Measurements from ENCODE around the gene CXCL11.
A peak's percentile ranks its signal among the peaks of the same experiment; 100 is the strongest.
"Not testable (repeated sequence)": the region's sequence is repeated elsewhere in the genome, so short reads cannot be mapped to it uniquely, and the experiment has no call there.

Gene CXCL11

GRCh38 chr4:76042241-76042998 is 6.5 kb upstream of the CXCL11 start:
- not testable (repeated sequence) for DNase-seq

GRCh38 chr4:76036855-76037254 is 985 bp upstream of the CXCL11 start:
- DNase-seq: no peak

GRCh38 chr4:76035141-76035540 is 729 bp downstream of the CXCL11 start:
- peak; percentile 69 for DNase-seq

- DNase-seq: no peak
Observed at GRCh38 chr4:76029300-76029699, 6.6 kb downstream of the CXCL11 start.

GRCh38 chr4:76028350-76028765 is 7.5 kb downstream of the CXCL11 start:
- peak; percentile 68 for DNase-seq

- no peak for DNase-seq
Observed at GRCh38 chr4:76024065-76024464, 11.8 kb downstream of the CXCL11 start.

- no peak for DNase-seq
Observed at GRCh38 chr4:76023389-76023788, 12.5 kb downstream of the CXCL11 start, which contains the start of gene CXCL10. Gene CXCL10 (minus strand): TSS chr4:76023497. CDS start chr4:76023431, 66 bp downstream.

GRCh38 chr4:76022677-76023076 is 13.2 kb downstream of the CXCL11 start:
- no peak for DNase-seq

- DNase-seq: no peak
Observed at GRCh38 chr4:76022031-76022430, 13.8 kb downstream of the CXCL11 start.

- DNase-seq: no peak
Observed at GRCh38 chr4:76017056-76017686, 18.7 kb downstream of the CXCL11 start.

GRCh38 chr4:76016393-76016792 is 19.5 kb downstream of the CXCL11 start:
- no peak for DNase-seq

GRCh38 chr4:76013540-76013939 is 22.3 kb downstream of the CXCL11 start:
- no peak for DNase-seq

- DNase-seq: no peak
Observed at GRCh38 chr4:76012388-76012801, 23.5 kb downstream of the CXCL11 start.

GRCh38 chr4:76011700-76012387 is 24.0 kb downstream of the CXCL11 start:
- DNase-seq: no peak

GRCh38 chr4:76011018-76011670 is 24.7 kb downstream of the CXCL11 start:
- no peak for DNase-seq

- DNase-seq: no peak
Observed at GRCh38 chr4:76010576-76010975, 25.3 kb downstream of the CXCL11 start.

GRCh38 chr4:76009311-76009710 is 26.6 kb downstream of the CXCL11 start:
- DNase-seq: no peak

- no peak for DNase-seq
Observed at GRCh38 chr4:76007089-76007862, 28.6 kb downstream of the CXCL11 start, which contains the start of gene CXCL9. Gene CXCL9 (minus strand): TSS chr4:76007509. CDS start chr4:76007449, 60 bp downstream.

GRCh38 chr4:76003620-76004019 is 32.2 kb downstream of the CXCL11 start:
- no peak for DNase-seq

- DNase-seq: peak; percentile 48
Observed at GRCh38 chr4:76003035-76003434, 32.8 kb downstream of the CXCL11 start.

- DNase-seq: peak; percentile 21
Observed at GRCh38 chr4:76002176-76002575, 33.7 kb downstream of the CXCL11 start.

- no peak for DNase-seq
Observed at GRCh38 chr4:76001700-76002099, 34.2 kb downstream of the CXCL11 start.

All from hematopoietic multipotent progenitor cell treated with erythropoietin and hydrocortisone succinate and interleukin-3 and kit ligand, for 4 days (in vitro differentiated cells).